Neural crest cell (in vitro differentiated cells): ENCODE results near the gene FRMD4B. TPM values are rescaled to one million over a fixed set of nuclear protein-coding genes. Genes with fewer than 3 reads are reported as not detected.

Source experiments
- DNase-seq: peaks from one replicate; pipeline ENCODE4 v3.0.0; 2021; ENCODE audit warnings: low read depth, mixed read lengths, low spot score
- H3K27ac Mint-ChIP-seq: one replicate; pipeline ENCODE4 v1.8.0; 2021; ENCODE audit warnings: mild to moderate bottlenecking, mixed read lengths; ENCODE audit not compliant: unreplicated experiment
- H3K27me3 Mint-ChIP-seq: 2 replicates; pipeline ENCODE4 v1.8.0; 2021; ENCODE audit warnings: low read depth, mild to moderate bottlenecking, mixed read lengths
- H3K36me3 Mint-ChIP-seq: 2 replicates; pipeline ENCODE4 v1.8.0; 2021; ENCODE audit warnings: low read depth, mild to moderate bottlenecking, mixed read lengths
- H3K4me1 Mint-ChIP-seq: 2 replicates; pipeline ENCODE4 v1.8.0; 2021; ENCODE audit warnings: mixed read lengths
- H3K4me3 Mint-ChIP-seq: one replicate; pipeline ENCODE4 v1.8.0; 2021; ENCODE audit warnings: mild to moderate bottlenecking, mixed read lengths
- H3K9me3 Mint-ChIP-seq: 2 replicates; pipeline ENCODE4 v1.8.0; 2021; ENCODE audit warnings: mixed read lengths
- total RNA-seq: library from RNA; stranded (reverse); gene quantifications from 2 replicates; pipeline ENCODE4 v1.2.1, GENCODE V29; 2021
- TF ChIP-seq, protein P1 (sequence below): fragments of 200-600 bp; sonication (generic); conservative IDR thresholded peaks from 2 replicates; pipeline ENCODE4 v1.5.0; 2021; ENCODE audit warnings: antibody characterized with exemption, mild to moderate bottlenecking

The FRMD4B gene
- total RNA-seq, 1 donor from 2014 or later: 17.2 TPM

DNA sequence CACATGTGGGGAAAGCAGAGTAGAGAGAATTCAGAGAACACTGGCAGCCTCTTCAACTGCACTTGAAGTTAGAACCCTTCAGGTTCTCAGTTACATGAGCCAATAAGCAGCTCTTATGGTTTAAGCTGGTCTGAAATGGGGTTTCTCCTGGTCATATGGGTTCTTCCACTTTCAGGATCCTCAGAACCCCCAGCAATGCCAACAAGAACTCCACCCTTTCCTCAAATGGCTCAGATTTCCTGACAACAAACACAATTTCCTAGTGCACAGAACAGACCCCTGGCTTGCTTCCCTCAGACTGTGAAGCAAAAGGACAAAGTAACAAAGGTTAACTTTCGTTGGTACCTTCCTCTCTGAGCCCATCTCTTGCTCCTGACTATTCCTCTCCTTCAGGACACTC is 23.9 kb upstream of the FRMD4B start:
- Mint-ChIP-seq H3K27me3 (no peaks in the 10 kb centered on the region), H3K27ac (no peak overlapping the region), H3K36me3 (peaks cover 6% of the 10 kb centered on the region), H3K4me1 (peaks cover 23% of the 10 kb centered on the region), H3K4me3 (no peak overlapping the region), H3K9me3 (peaks cover 5% of the 10 kb centered on the region)
- no peak for DNase-seq
- TF ChIP-seq, protein P1, sequence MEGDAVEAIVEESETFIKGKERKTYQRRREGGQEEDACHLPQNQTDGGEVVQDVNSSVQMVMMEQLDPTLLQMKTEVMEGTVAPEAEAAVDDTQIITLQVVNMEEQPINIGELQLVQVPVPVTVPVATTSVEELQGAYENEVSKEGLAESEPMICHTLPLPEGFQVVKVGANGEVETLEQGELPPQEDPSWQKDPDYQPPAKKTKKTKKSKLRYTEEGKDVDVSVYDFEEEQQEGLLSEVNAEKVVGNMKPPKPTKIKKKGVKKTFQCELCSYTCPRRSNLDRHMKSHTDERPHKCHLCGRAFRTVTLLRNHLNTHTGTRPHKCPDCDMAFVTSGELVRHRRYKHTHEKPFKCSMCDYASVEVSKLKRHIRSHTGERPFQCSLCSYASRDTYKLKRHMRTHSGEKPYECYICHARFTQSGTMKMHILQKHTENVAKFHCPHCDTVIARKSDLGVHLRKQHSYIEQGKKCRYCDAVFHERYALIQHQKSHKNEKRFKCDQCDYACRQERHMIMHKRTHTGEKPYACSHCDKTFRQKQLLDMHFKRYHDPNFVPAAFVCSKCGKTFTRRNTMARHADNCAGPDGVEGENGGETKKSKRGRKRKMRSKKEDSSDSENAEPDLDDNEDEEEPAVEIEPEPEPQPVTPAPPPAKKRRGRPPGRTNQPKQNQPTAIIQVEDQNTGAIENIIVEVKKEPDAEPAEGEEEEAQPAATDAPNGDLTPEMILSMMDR: no peak

DNA sequence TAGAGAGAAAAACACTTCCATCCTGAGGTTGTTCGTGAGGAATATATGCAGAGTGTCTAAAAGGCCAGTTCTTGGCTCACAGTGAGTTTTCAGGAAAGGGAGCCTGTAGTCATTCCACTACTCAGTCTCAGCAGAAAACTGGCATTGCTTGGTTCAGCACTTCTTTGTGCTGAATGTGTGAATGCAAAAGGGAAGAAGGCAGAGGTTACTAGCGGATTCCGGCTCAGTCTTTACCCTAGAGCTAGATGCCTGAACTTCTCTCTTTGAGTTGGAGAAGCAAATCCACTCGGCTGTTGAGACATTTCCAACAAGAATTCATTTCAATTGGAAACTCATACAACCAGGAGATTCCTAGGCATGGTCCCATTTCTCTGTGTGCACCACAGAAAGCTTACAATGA is 23.1 kb upstream of the FRMD4B start:
- Mint-ChIP-seq H3K4me3 (no peak overlapping the region), H3K27me3 (no peaks in the 10 kb centered on the region), H3K36me3 (peaks cover 6% of the 10 kb centered on the region), H3K9me3 (peaks cover 5% of the 10 kb centered on the region), H3K27ac (no peak overlapping the region), H3K4me1 (peaks cover 21% of the 10 kb centered on the region)
- TF ChIP-seq, protein P1: no peak
- no peak for DNase-seq

DNA sequence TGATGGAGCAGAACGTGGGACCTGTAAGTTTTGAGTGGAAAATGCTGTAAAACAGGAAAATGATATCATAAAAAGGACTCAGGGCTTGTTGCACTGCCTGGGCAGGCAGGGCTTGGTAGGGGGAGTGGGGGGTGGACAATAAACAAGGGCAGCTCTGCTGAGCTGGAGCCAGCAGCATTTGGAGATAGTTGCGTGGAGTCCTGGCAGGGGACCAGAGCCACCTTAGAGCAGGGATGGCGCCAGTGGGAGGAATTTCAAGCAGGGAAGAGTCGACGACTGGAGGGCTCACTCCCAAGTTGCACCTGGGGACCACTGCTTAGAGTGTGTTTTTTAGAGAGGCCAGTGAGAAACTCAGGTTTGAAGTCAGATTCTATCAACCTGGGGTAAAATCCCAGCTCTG is 22.7 kb upstream of the FRMD4B start:
- peaks cover 6% of the 10 kb centered on the region for H3K36me3 Mint-ChIP-seq
- TF ChIP-seq, protein P1: no peak

DNA sequence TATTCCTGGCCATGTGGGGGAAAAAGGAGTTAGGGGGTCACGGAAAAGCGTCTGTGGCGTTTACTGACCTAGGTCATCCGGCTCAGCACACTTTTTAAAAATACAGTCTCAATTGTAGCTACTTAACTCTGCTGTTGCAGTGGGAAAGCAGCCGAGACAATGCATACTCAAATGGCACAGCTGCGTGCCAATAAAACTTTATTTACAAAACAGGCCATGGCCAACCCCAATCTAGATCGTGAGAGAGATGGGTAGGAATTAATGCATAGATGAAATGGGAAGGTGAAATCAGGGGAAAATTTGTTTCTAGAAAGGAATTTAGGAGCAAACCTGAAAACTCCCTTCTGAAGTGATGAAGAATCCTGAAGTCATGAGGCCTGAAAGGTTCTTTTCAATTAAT is 22.0 kb upstream of the FRMD4B start:
- no peak for DNase-seq
- Mint-ChIP-seq H3K4me3 (no peak overlapping the region), H3K36me3 (peaks cover 6% of the 10 kb centered on the region), H3K4me1 (peaks cover 10% of the 10 kb centered on the region), H3K9me3 (peaks cover 5% of the 10 kb centered on the region), H3K27me3 (no peaks in the 10 kb centered on the region), H3K27ac (no peak overlapping the region)
- TF ChIP-seq, protein P1: no peak

More for the DNA sequence above, 22.7 kb upstream of the FRMD4B start:
- Mint-ChIP-seq H3K27me3 (no peaks in the 10 kb centered on the region), H3K9me3 (peaks cover 5% of the 10 kb centered on the region), H3K4me3 (no peak overlapping the region), H3K27ac (no peak overlapping the region), H3K4me1 (peaks cover 16% of the 10 kb centered on the region)
- no peak for DNase-seq

DNA sequence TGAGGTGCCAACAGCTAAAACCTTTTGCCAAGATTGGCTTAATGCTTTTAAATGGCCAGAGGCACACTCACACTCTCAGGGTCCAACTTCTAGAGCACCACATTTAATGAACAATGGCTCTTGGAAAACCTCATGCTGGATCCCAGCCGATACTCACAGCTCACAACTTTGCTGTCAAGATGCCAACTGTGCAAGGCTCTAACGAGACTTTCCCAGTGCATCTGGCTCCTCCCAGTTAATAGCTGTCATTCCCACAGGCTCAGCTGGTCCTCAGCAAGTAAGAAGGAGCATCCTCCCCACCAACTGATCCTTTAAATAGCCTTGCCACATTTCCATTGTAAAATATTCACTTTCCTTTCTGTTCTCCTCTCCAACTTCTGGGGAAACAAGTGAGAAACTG is 20.3 kb upstream of the FRMD4B start:
- peaks cover 6% of the 10 kb centered on the region for H3K36me3 Mint-ChIP-seq
- H3K27me3 Mint-ChIP-seq: no peaks in the 10 kb centered on the region
- DNase-seq: no peak
- H3K4me1 Mint-ChIP-seq: peaks cover 5% of the 10 kb centered on the region
- H3K4me3 Mint-ChIP-seq: no peak overlapping the region
- H3K9me3 Mint-ChIP-seq: peaks cover 5% of the 10 kb centered on the region
- H3K27ac Mint-ChIP-seq: no peak overlapping the region
- TF ChIP-seq, protein P1: no peak

DNA sequence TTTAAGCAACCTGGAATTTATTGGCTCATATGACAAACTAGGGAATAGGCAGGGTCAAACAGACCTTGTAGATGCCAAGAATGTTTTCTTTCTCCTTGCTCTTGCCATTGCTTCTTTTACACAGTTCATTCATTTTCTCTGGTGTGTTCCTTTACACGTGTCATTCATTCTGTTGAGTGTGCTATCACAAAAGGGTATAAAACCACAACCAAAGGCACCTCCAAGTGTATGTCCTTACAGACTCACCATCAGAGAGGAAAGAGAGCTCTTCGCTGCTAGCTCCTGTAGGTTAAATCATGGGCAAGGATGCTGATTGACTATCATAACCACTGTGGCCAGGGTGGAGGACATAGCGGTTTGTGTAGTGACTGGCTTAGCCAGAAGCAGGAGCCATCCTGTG is 19.2 kb upstream of the FRMD4B start:
- no peak for DNase-seq
- Mint-ChIP-seq H3K4me1 (peaks cover under 1% of the 10 kb centered on the region), H3K36me3 (peaks cover 6% of the 10 kb centered on the region), H3K27ac (no peak overlapping the region), H3K4me3 (no peak overlapping the region), H3K9me3 (peaks cover 5% of the 10 kb centered on the region), H3K27me3 (no peaks in the 10 kb centered on the region)
- TF ChIP-seq, protein P1: no peak
